Measurements from ENCODE around the gene INSM1. TPM values are rescaled to one million over a fixed set of nuclear protein-coding genes. Genes with fewer than 3 reads are reported as not detected.
"Not testable (repeated sequence)": the region's sequence is repeated elsewhere in the genome, so short reads cannot be mapped to it uniquely, and the experiment has no call there.

Gene INSM1
- total and polyA plus RNA-seq, 2 experiments from 2014 or later, result 1.7 to 2.3 TPM

- H4K20me1 ChIP-seq (ENCODE audit: insufficient read depth, poor library complexity, severe bottlenecking), result no peaks in the 10 kb centered on the region
- DNase-seq (ENCODE audit: low spot score), result no peak
- H3K79me2 ChIP-seq, result no peaks in the 10 kb centered on the region
- H3K27ac ChIP-seq, result no peak overlapping the region
- H3K4me1 ChIP-seq (ENCODE audit: insufficient read depth), result no peaks in the 10 kb centered on the region
- no peak overlapping the region for H3K4me3 ChIP-seq
- TF ChIP-seq EZH2phosphoT487 (IDR thresholded peaks at IDR 0.05; ENCODE audit: low read depth, severe bottlenecking, unreplicated experiment) (no peak), EZH2 (IDR thresholded peaks at IDR 0.05; ENCODE audit: borderline replicate concordance) (no peak), CTCF (IDR thresholded peaks at IDR 0.05; ENCODE audit: poor library complexity) (no peak)
- peak overlapping the region; percentile 31 for H3K4me2 ChIP-seq
- no peaks in the 10 kb centered on the region for H3K36me3 ChIP-seq (replicated peaks; ENCODE audit: insufficient read depth, low read depth)
- H3K9me3 ChIP-seq (ENCODE audit: low read depth), result no peaks in the 10 kb centered on the region
- H3K9me2 ChIP-seq (replicated peaks; ENCODE audit: insufficient read depth), result no peaks in the 10 kb centered on the region
- no peak overlapping the region for H2AFZ ChIP-seq
- WGBS (ENCODE audit: low lambda C conversion rate, missing lambda C conversion rate), result 62% methylated on average over 5 of the region's 5 CpGs
- H3K27me3 ChIP-seq, result no peaks in the 10 kb centered on the region
Measured at GRCh38 chr20:20342066-20342465, 25.8 kb upstream of the INSM1 start.

- H3K27ac ChIP-seq, result no peak overlapping the region
- no peaks in the 10 kb centered on the region for H3K79me2 ChIP-seq
- no peaks in the 10 kb centered on the region for H3K9me3 ChIP-seq (ENCODE audit: low read depth)
- no peak overlapping the region for H3K4me3 ChIP-seq
- H3K27me3 ChIP-seq, result no peaks in the 10 kb centered on the region
- 82% methylated on average over 7 of the region's 7 CpGs for WGBS (ENCODE audit: low lambda C conversion rate, missing lambda C conversion rate)
- H3K4me1 ChIP-seq (ENCODE audit: insufficient read depth), result no peaks in the 10 kb centered on the region
- H4K20me1 ChIP-seq (ENCODE audit: insufficient read depth, poor library complexity, severe bottlenecking), result no peaks in the 10 kb centered on the region
- DNase-seq (ENCODE audit: low spot score), result no peak
- H3K9me2 ChIP-seq (replicated peaks; ENCODE audit: insufficient read depth), result no peaks in the 10 kb centered on the region
- H3K4me2 ChIP-seq, result no peak overlapping the region
- TF ChIP-seq EZH2 (IDR thresholded peaks at IDR 0.05; ENCODE audit: borderline replicate concordance) (no peak), EZH2phosphoT487 (IDR thresholded peaks at IDR 0.05; ENCODE audit: low read depth, severe bottlenecking, unreplicated experiment) (no peak), CTCF (IDR thresholded peaks at IDR 0.05; ENCODE audit: poor library complexity) (no peak)
- H3K36me3 ChIP-seq (replicated peaks; ENCODE audit: insufficient read depth, low read depth), result no peaks in the 10 kb centered on the region
- H2AFZ ChIP-seq, result no peak overlapping the region
Measured at GRCh38 chr20:20343932-20344331, 24.0 kb upstream of the INSM1 start.

GRCh38 chr20:20344476-20344875 lies 23.4 kb upstream of the INSM1 start:
- H3K4me3 ChIP-seq, result no peak overlapping the region
- TF ChIP-seq EZH2 (IDR thresholded peaks at IDR 0.05; ENCODE audit: borderline replicate concordance), result no peak
- no peak for TF ChIP-seq CTCF (IDR thresholded peaks at IDR 0.05; ENCODE audit: poor library complexity)
- TF ChIP-seq EZH2phosphoT487 (IDR thresholded peaks at IDR 0.05; ENCODE audit: low read depth, severe bottlenecking, unreplicated experiment), result no peak

GRCh38 chr20:20353576-20353975 lies 14.3 kb upstream of the INSM1 start:
- H3K4me3 ChIP-seq, result no peak overlapping the region
- no peak overlapping the region for H2AFZ ChIP-seq
- WGBS (ENCODE audit: low lambda C conversion rate, missing lambda C conversion rate), result 89% methylated on average over 3 of the region's 3 CpGs
- no peak for DNase-seq (ENCODE audit: low spot score)
- peaks cover 5% of the 10 kb centered on the region for H3K27me3 ChIP-seq
- no peak overlapping the region for H3K27ac ChIP-seq
- H3K9me3 ChIP-seq (ENCODE audit: low read depth), result no peaks in the 10 kb centered on the region
- no peaks in the 10 kb centered on the region for H3K36me3 ChIP-seq (replicated peaks; ENCODE audit: insufficient read depth, low read depth)
- H3K4me1 ChIP-seq (ENCODE audit: insufficient read depth), result no peaks in the 10 kb centered on the region
- no peaks in the 10 kb centered on the region for H4K20me1 ChIP-seq (ENCODE audit: insufficient read depth, poor library complexity, severe bottlenecking)
- no peaks in the 10 kb centered on the region for H3K9me2 ChIP-seq (replicated peaks; ENCODE audit: insufficient read depth)
- no peak overlapping the region for H3K4me2 ChIP-seq
- TF ChIP-seq CTCF (IDR thresholded peaks at IDR 0.05; ENCODE audit: poor library complexity) (no peak), EZH2 (IDR thresholded peaks at IDR 0.05; ENCODE audit: borderline replicate concordance) (no peak), EZH2phosphoT487 (IDR thresholded peaks at IDR 0.05; ENCODE audit: low read depth, severe bottlenecking, unreplicated experiment) (no peak)
- no peaks in the 10 kb centered on the region for H3K79me2 ChIP-seq

More at GRCh38 chr20:20344476-20344875, 23.4 kb upstream of the INSM1 start:
- Histone ChIP-seq H3K27ac (no peak overlapping the region), H3K79me2 (no peaks in the 10 kb centered on the region), H3K4me1 (ENCODE audit: insufficient read depth) (no peaks in the 10 kb centered on the region), H3K27me3 (no peaks in the 10 kb centered on the region), H3K9me2 (replicated peaks; ENCODE audit: insufficient read depth) (no peaks in the 10 kb centered on the region), H3K36me3 (replicated peaks; ENCODE audit: insufficient read depth, low read depth) (no peaks in the 10 kb centered on the region), H2AFZ (no peak overlapping the region), H4K20me1 (ENCODE audit: insufficient read depth, poor library complexity, severe bottlenecking) (no peaks in the 10 kb centered on the region), H3K4me2 (no peak overlapping the region), H3K9me3 (ENCODE audit: low read depth) (no peaks in the 10 kb centered on the region)
- no peak for DNase-seq (ENCODE audit: low spot score)
- 87% methylated on average over 4 of the region's 4 CpGs for WGBS (ENCODE audit: low lambda C conversion rate, missing lambda C conversion rate)

- H4K20me1 ChIP-seq (ENCODE audit: insufficient read depth, poor library complexity, severe bottlenecking); H3K27ac ChIP-seq; H3K79me2 ChIP-seq; DNase-seq (ENCODE audit: low spot score); H3K9me2 ChIP-seq (replicated peaks; ENCODE audit: insufficient read depth); H3K9me3 ChIP-seq (ENCODE audit: low read depth); H2AFZ ChIP-seq; H3K4me3 ChIP-seq; H3K36me3 ChIP-seq (replicated peaks; ENCODE audit: insufficient read depth, low read depth); H3K4me1 ChIP-seq (ENCODE audit: insufficient read depth); H3K4me2 ChIP-seq: not testable (repeated sequence)
- peaks cover 18% of the 10 kb centered on the region for H3K27me3 ChIP-seq
Measured at GRCh38 chr20:20355503-20355902, 12.4 kb upstream of the INSM1 start.

Measured in hepatocyte (in vitro differentiated cells).